Esophagus muscularis mucosa (tissue), 4 donors: Measurements from ENCODE around the gene TENM3. TPM values are rescaled to one million over a fixed set of nuclear protein-coding genes. Genes with fewer than 3 reads are reported as not detected.

Source experiments
- DNase-seq: peaks from one replicate; pipeline ENCODE4 v3.0.0-alpha.2; 2017; ENCODE audit errors: extremely low spot score
- H3K27ac ChIP-seq, 4 donors: fragments of 200-600 bp; sonication (generic); replicated peaks in 1 of 4; 1 replicate in 3 of 4; 2 replicates in 1 of 4; pipeline ENCODE4 v1.5.1; 2016 to 2019; ENCODE audit warnings: mild to moderate bottlenecking in 1 of 4
- H3K27me3 ChIP-seq, 4 donors: fragments of 200-600 bp; sonication (generic); one replicate each; pipeline versions ENCODE4 v1.5.1 to v1.6.0; 2016 to 2019
- H3K36me3 ChIP-seq, 4 donors: fragments of 200-600 bp; sonication (generic); one replicate each; pipeline ENCODE4 v1.5.1; 2016 to 2019
- H3K4me1 ChIP-seq, 4 donors: fragments of 200-600 bp; sonication (generic); one replicate each; pipeline ENCODE4 v1.5.1; 2016 to 2019
- H3K4me3 ChIP-seq, 4 donors: fragments of 200-600 bp; sonication (generic); 1 replicate in 2 of 4; 2 replicates in 2 of 4; pipeline ENCODE4 v1.5.1; 2016 to 2019; ENCODE audit warnings: mild to moderate bottlenecking in 4 of 4, moderate library complexity in 1 of 4
- H3K9me3 ChIP-seq, 4 donors: fragments of 200-600 bp; sonication (generic); 1 replicate in 3 of 4; 2 replicates in 1 of 4; pipeline ENCODE4 v1.5.1; 2016 to 2019
- EP300 ChIP-seq: sonication (generic); formaldehyde crosslinking; IDR thresholded peaks from one replicate; pipeline ENCODE4 v1.6.1; 2017; ENCODE audit warnings: antibody characterized with exemption
- POLR2A ChIP-seq: fragments of 450-650 bp; IDR thresholded peaks from one replicate; pipeline ENCODE4 v1.6.1; 2017; ENCODE audit warnings: antibody characterized with exemption, moderate library complexity, mild to moderate bottlenecking, low read depth
- POLR2AphosphoS5 ChIP-seq, 2 donors: sonication (generic); formaldehyde crosslinking; IDR thresholded peaks; one replicate each; pipeline ENCODE4 v1.6.1; 2017; ENCODE audit warnings: antibody characterized with exemption in 2 of 2
- WGBS: methylation state at CpG from one replicate; pipeline ENCODE4 v1.1.5; 2018; 5-methylcytosine and 5-hydroxymethylcytosine counted together
- intact Hi-C: fragments of 100-400 bp; cut with DNase I; formaldehyde crosslinking; loops from one replicate; pipeline ENCODE4 v1.15.1; 2023
- total RNA-seq, 4 donors: library from RNA; depleted of rRNA; stranded (reverse); fragments of >200 nt; gene quantifications; one replicate each; pipeline versions ENCODE4 v1.1.0 to v1.2.1, GENCODE V29; 2016
- TF ChIP-seq, protein P1 (sequence below), 3 experiments: fragments of 200-600 bp in 2 of 3; fragments of 450-650 bp in 1 of 3; sonication (generic) in 2 of 3; IDR thresholded peaks; one replicate each; pipeline ENCODE4 v1.5.1; 2017 to 2019; ENCODE audit warnings: antibody characterized with exemption in 3 of 3, mild to moderate bottlenecking in 2 of 3, moderate library complexity in 1 of 3

TENM3 gene
- total RNA-seq, 4 donors from 2014 or later: 16.2 to 30.5 (median 28.3) TPM

DNA sequence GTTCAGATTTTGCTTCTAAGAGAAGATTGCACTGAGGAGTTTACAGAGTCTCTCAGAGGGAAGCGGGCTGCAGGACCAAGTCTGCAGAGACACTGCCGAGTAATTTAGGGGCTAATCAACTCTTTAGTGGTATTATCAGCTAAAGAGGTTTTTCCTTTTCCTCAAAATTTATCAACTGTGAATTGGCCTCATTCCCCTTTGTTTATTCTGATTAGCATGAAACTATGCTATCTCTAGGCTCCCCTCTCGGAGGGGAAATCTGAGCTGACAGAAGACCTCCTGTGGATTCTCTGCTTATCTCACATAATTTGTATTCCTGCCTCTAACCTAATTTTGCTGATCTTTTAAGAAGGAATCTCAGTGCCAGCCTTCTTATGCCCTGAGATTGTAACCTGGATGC lies 473.0 kb downstream of the TENM3 start:
- no peak overlapping the region for H3K27ac ChIP-seq
- no peak for TF ChIP-seq POLR2AphosphoS5 (IDR thresholded peaks at IDR 0.05)
- TF ChIP-seq, protein P1, sequence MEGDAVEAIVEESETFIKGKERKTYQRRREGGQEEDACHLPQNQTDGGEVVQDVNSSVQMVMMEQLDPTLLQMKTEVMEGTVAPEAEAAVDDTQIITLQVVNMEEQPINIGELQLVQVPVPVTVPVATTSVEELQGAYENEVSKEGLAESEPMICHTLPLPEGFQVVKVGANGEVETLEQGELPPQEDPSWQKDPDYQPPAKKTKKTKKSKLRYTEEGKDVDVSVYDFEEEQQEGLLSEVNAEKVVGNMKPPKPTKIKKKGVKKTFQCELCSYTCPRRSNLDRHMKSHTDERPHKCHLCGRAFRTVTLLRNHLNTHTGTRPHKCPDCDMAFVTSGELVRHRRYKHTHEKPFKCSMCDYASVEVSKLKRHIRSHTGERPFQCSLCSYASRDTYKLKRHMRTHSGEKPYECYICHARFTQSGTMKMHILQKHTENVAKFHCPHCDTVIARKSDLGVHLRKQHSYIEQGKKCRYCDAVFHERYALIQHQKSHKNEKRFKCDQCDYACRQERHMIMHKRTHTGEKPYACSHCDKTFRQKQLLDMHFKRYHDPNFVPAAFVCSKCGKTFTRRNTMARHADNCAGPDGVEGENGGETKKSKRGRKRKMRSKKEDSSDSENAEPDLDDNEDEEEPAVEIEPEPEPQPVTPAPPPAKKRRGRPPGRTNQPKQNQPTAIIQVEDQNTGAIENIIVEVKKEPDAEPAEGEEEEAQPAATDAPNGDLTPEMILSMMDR (IDR thresholded peaks at IDR 0.05): no peak
- no peak for TF ChIP-seq EP300
- TF ChIP-seq POLR2A: no peak
- H3K9me3 ChIP-seq: no peaks in the 10 kb centered on the region
- no peaks in the 10 kb centered on the region for H3K27me3 ChIP-seq
- 86% methylated on average over 3 of the region's 3 CpGs for WGBS
- intact Hi-C loops: no loop called here
- H3K4me3 ChIP-seq: no peak overlapping the region
- peaks cover 0 to 7% (median 0%) of the 10 kb centered on the region in 4 donors for H3K36me3 ChIP-seq
- no peak for DNase-seq
- no peaks in the 10 kb centered on the region for H3K4me1 ChIP-seq

DNA sequence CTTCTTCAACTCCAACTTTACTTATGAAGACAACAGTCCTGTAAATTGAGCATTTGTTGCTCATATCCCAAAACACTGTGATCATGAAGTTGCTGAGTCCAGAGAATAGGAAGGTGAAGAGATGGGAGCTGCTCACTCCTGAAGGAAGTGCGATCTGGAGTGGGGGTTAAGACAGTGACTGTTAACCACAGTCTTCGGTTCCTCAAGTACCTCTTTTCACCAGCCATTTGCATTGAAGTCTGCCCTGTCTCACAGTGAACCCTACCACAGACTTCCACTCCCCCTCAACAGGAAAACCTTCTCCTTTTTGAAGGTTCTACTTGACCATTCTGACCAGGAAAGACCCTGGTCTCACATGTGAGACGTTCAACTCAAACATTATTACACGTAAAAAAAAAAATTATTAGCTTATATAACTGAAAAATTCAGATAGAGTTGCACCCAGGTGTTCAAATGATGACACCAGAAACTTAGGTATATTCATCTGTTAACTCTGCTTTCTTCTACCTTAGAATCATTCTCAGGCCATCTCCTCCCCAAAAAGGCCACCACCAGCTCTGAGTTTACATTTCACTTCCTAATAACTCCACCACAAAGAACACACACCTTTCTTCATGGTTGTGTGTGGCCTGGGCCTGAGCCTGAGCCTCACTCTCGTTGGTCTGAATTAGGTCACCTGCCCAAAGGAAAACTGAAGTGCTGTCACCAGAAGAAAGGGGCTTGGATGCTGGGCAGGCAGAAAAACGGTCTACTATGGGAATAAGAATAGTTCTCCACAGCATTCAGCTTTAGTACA lies 474.8 kb downstream of the TENM3 start:
- no peaks in the 10 kb centered on the region for H3K4me1 ChIP-seq
- no peak for DNase-seq
- intact Hi-C loops: no loop called here
- H3K27me3 ChIP-seq: no peaks in the 10 kb centered on the region
- no peaks in the 10 kb centered on the region for H3K9me3 ChIP-seq
- no peak overlapping the region for H3K27ac ChIP-seq
- no peak for TF ChIP-seq POLR2AphosphoS5 (IDR thresholded peaks at IDR 0.05)
- H3K4me3 ChIP-seq: no peak overlapping the region
- H3K36me3 ChIP-seq: peaks cover 0 to 7% (median 0%) of the 10 kb centered on the region in 4 donors
- WGBS: 89% methylated on average over 6 of the region's 6 CpGs

- DNase-seq: no peak
- no peak for TF ChIP-seq EP300
- no peak for TF ChIP-seq POLR2A
- TF ChIP-seq, protein P1 (IDR thresholded peaks at IDR 0.05): no peak
- TF ChIP-seq POLR2AphosphoS5 (IDR thresholded peaks at IDR 0.05): no peak
- Histone ChIP-seq H3K4me1 (no peaks in the 10 kb centered on the region), H3K4me3 (no peak overlapping the region), H3K36me3 (peaks cover 0 to 2% (median 0%) of the 10 kb centered on the region in 4 donors), H3K9me3 (no peaks in the 10 kb centered on the region), H3K27ac (no peak overlapping the region), H3K27me3 (no peaks in the 10 kb centered on the region)
- 55% methylated on average over 2 of the region's 2 CpGs for WGBS
- intact Hi-C loops: no loop called here
These were observed 481.2 kb downstream of the TENM3 start for GRCh38 chr4:182724414-182724813.

- intact Hi-C loops: no loop called here
- H3K27me3 ChIP-seq: no peaks in the 10 kb centered on the region
- TF ChIP-seq EP300 (no peak), POLR2AphosphoS5 (IDR thresholded peaks at IDR 0.05) (no peak), POLR2A (no peak)
- TF ChIP-seq, protein P1 (IDR thresholded peaks at IDR 0.05): no peak
- DNase-seq: no peak
- H3K27ac ChIP-seq: no peak overlapping the region
- H3K4me1 ChIP-seq: no peaks in the 10 kb centered on the region
- WGBS: 86% methylated on average over 2 of the region's 2 CpGs
- peaks cover 0 to 16% (median 0%) of the 10 kb centered on the region in 4 donors for H3K36me3 ChIP-seq
- H3K9me3 ChIP-seq: no peaks in the 10 kb centered on the region
- H3K4me3 ChIP-seq: no peak overlapping the region
These were observed 486.3 kb downstream of the TENM3 start for GRCh38 chr4:182729516-182729915.

DNA sequence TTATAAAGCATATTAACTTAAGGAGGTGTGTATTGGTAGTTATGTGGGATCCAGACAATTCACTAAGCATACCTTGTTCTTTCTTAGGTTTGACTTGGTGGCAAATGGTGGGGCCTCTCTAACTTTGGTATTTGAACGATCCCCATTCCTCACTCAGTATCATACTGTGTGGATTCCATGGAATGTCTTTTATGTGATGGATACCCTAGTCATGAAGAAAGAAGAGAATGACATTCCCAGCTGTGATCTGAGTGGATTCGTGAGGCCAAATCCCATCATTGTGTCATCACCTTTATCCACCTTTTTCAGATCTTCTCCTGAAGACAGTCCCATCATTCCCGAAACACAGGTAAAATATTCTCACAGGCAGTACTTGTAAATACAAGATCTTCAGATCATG lies 487.6 kb downstream of the TENM3 start:
- Histone ChIP-seq H3K9me3 (no peaks in the 10 kb centered on the region), H3K36me3 (peaks cover 0 to 16% (median 0%) of the 10 kb centered on the region in 4 donors), H3K27me3 (no peaks in the 10 kb centered on the region), H3K4me3 (no peak overlapping the region), H3K4me1 (no peaks in the 10 kb centered on the region), H3K27ac (no peak overlapping the region)
- no peak for TF ChIP-seq POLR2A
- TF ChIP-seq EP300: no peak
- TF ChIP-seq POLR2AphosphoS5 (IDR thresholded peaks at IDR 0.05): no peak
- TF ChIP-seq, protein P1 (IDR thresholded peaks at IDR 0.05): no peak
- DNase-seq: peak; percentile 47
- intact Hi-C loops: no loop called here
- 93% methylated on average over 3 of the region's 3 CpGs for WGBS
